ENCODE results near the gene TIMM8B.

Gene TIMM8B

DNA sequence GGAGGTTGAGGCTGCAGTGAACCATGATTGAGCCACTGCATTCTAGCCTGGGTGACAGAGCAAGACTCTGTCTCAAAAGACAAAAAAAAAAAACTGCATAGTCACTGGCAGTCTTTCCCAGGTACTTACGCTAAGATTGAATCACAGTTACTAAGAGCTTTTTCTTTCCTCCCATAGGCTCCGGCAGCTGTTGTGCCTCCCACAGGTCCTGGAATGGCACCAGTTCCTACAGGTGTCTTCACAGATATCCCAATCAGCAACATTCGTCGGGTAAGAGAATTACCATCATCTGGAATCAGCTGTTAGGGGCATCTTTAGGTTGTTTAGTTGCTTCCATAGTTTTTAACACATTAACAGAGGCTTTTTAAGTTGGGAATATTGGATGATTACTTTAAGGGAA lies 41.6 kb downstream of the TIMM8B start:
- H3K36me3 ChIP-seq = peaks cover 94% of the 10 kb centered on the region
- no peak for TF ChIP-seq Cebpa-rat (IDR thresholded peaks at IDR 0.05)

DNA sequence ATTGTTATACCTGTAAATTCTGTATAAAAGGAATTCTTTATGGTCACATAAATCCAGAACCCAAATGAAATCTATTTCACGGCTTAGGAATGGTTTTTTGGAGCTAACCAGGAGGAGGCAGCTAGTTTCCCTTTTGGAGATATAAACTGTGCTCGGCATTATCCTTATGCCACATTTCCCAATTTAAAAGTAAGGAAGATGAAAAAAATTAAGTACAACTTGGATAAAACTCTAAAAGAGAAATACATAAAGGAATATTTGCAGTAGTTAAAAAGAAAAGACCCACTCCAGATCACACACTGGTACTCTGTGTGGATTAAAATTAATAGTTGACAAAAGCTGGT lies 43.6 kb downstream of the TIMM8B start:
- H3K36me3 ChIP-seq = peaks cover 97% of the 10 kb centered on the region
- H3K27me3 ChIP-seq = no peaks in the 10 kb centered on the region
- H3K9ac ChIP-seq = no peak overlapping the region
- no peak overlapping the region for H3K4me2 ChIP-seq
- H3K4me3 ChIP-seq = no peak overlapping the region
- peaks cover 6% of the 10 kb centered on the region; the same call in 1 of the 2 replicates for H3K9me3 ChIP-seq
- H3K27ac ChIP-seq = no peak overlapping the region
- no peaks in the 10 kb centered on the region for H3K4me1 ChIP-seq
- TF ChIP-seq Cebpa-rat (IDR thresholded peaks at IDR 0.05) = no peak
- no peaks in the 10 kb centered on the region; the same call in 1 of the 2 replicates for H4K20me1 ChIP-seq

More for the DNA sequence above, 41.6 kb downstream of the TIMM8B start:
- no peaks in the 10 kb centered on the region for H3K4me1 ChIP-seq
- H3K27ac ChIP-seq = no peak overlapping the region
- peaks cover 6% of the 10 kb centered on the region; the same call in 1 of the 2 replicates for H3K9me3 ChIP-seq
- no peaks in the 10 kb centered on the region; the same call in 1 of the 2 replicates for H4K20me1 ChIP-seq
- H3K9ac ChIP-seq = no peak overlapping the region
- no peak overlapping the region for H3K4me3 ChIP-seq
- no peak overlapping the region for H3K4me2 ChIP-seq
- H3K27me3 ChIP-seq = no peaks in the 10 kb centered on the region

DNA sequence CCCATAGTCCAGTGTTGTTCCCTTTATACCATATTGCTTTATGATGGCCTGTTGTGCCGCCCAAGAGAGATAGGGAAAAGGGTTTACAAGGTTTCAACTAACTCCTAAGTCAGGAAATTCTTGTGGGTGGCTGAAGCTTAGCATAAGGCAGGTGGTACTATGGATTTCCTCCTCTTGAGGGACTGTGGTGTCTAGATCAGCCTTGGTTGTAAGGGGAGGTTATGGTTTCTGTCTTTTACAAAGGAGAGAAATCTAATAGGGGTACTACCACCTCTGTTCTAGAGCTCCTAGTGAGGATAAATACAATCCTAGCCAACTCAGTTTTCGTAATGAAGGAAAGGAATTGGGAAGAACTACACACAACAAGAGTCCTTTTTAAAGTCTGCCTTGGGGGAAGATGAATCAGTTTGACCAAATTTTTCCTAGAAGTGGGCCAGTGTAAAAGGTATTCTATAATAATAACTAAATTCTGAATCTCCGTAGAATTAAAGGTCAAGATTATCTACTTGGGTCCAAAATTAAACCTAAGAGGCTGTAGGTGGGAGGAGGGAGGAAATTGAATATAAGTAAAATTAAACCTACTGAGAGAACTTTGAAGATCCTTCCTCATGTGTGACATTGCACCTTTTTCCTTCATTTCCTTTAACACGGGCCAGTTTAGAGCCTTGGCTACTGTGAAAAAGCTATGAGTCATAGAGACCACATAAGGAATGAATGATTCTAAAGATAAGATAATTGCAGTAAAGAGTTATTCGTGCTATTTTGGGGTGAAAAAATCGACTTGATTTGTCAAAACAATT lies 44.2 kb downstream of the TIMM8B start:
- Histone ChIP-seq H3K9ac (no peak overlapping the region), H4K20me1 (no peaks in the 10 kb centered on the region; the same call in 1 of the 2 replicates), H3K4me2 (no peak overlapping the region), H3K4me1 (no peaks in the 10 kb centered on the region), H3K36me3 (peaks cover 97% of the 10 kb centered on the region), H3K27me3 (no peaks in the 10 kb centered on the region), H3K9me3 (peaks cover 3% of the 10 kb centered on the region; the same call in 1 of the 2 replicates), H3K4me3 (no peak overlapping the region), H3K27ac (no peak overlapping the region)
- no peak for TF ChIP-seq Cebpa-rat (IDR thresholded peaks at IDR 0.05)

DNA sequence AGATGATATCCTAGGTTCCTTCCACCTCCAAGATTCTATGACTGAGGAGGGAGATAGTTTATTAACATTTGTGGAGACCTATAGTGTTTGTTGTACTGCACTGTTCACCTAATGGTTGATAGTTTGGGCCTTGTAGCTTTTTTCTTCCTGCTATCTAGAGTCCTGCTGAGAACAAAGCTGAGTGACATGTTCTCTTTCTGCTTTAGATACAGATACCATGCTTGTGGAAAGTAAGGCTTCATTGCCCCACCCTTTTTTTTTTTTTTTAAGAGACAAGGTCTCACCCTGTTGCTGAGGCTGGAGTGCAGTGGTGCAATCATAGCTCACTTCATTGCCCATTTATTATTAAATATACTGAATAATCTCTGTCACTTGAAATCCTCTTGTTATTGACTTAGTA lies 49.0 kb downstream of the TIMM8B start:
- Histone ChIP-seq H3K4me3 (no peak overlapping the region), H3K4me1 (no peaks in the 10 kb centered on the region), H3K27me3 (no peaks in the 10 kb centered on the region), H3K4me2 (no peak overlapping the region), H4K20me1 (no peaks in the 10 kb centered on the region; the same call in 1 of the 2 replicates), H3K27ac (no peak overlapping the region), H3K9me3 (no peaks in the 10 kb centered on the region), H3K9ac (no peak overlapping the region), H3K36me3 (peaks cover 97% of the 10 kb centered on the region)
- TF ChIP-seq Cebpa-rat (IDR thresholded peaks at IDR 0.05) = no peak

All from BLaER1 (cell line).